Peyer's patch (tissue), 4 donors: ENCODE data around the gene CASQ1. TPM values are rescaled to one million over a fixed set of nuclear protein-coding genes. Genes with fewer than 3 reads are reported as not detected.

Source experiments
- DNase-seq, 3 donors: peaks; one replicate each; pipeline ENCODE4 v3.0.0-alpha.2; 2017 to 2019
- H3K27ac ChIP-seq, 4 donors: fragments of 200-600 bp; sonication (generic); one replicate each; pipeline ENCODE4 v1.5.1; 2016 to 2019
- H3K27me3 ChIP-seq, 2 donors: fragments of 200-600 bp; sonication (generic); one replicate each; pipeline ENCODE4 v1.5.1; 2019
- H3K36me3 ChIP-seq, 3 donors: fragments of 200-600 bp; sonication (generic); one replicate each; pipeline ENCODE4 v1.5.1; 2016 to 2019
- H3K4me1 ChIP-seq, 4 donors: fragments of 200-600 bp; sonication (generic); one replicate each; pipeline ENCODE4 v1.5.1; 2016 to 2019
- H3K4me3 ChIP-seq, 4 donors: fragments of 200-600 bp; sonication (generic); 1 replicate in 3 of 4; 2 replicates in 1 of 4; pipeline ENCODE4 v1.5.1; 2016 to 2019; ENCODE audit warnings: mild to moderate bottlenecking in 1 of 4
- H3K9me3 ChIP-seq, 4 donors: fragments of 200-600 bp; sonication (generic); one replicate each; pipeline ENCODE4 v1.5.1; 2016 to 2019; ENCODE audit warnings: mild to moderate bottlenecking in 1 of 4
- POLR2A ChIP-seq, 2 donors: fragments of 450-650 bp; IDR thresholded peaks; one replicate each; pipeline ENCODE4 v1.5.1; 2017; ENCODE audit warnings: antibody characterized with exemption in 2 of 2, mild to moderate bottlenecking in 2 of 2, moderate library complexity in 2 of 2
- total RNA-seq, 4 donors: library from RNA; depleted of rRNA; stranded (reverse); fragments of >200 nt; gene quantifications; one replicate each; pipeline ENCODE4 v1.1.0, GENCODE V29; 2016
- TF ChIP-seq, protein P1 (sequence below), 6 experiments: fragments of 450-650 bp in 4 of 6; fragments of 200-600 bp in 2 of 6; sonication (generic) in 1 of 6; IDR thresholded peaks; one replicate each; pipeline ENCODE4 v1.5.1; 2017 to 2019; ENCODE audit warnings: antibody characterized with exemption in 6 of 6, mild to moderate bottlenecking in 3 of 6, moderate library complexity in 1 of 6

Gene CASQ1
- total RNA-seq, 4 donors from 2014 or later = 2.6 TPM; not detected in 3

DNA sequence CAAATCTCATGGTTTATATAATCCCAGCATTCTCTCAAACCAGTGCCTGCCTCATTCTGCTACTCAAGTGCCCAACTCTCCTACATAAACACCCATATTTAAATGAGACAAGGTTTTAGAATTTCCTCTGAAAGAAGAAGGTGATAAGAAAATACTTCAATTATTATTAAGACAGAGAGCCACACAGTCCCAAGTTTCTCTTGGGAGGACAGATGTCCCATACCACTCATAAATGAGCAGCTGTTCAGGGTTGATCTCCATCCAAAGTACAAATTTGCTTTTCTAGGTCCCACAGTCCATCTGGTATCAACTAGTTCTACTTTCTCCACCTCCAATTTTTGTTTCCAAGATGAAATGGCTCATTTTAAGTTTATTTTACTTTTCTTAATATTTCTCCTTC, 60.6 kb downstream of the CASQ1 start:
- no peak overlapping the region for H3K27ac ChIP-seq
- no peaks in the 10 kb centered on the region for H3K27me3 ChIP-seq
- no peak for DNase-seq

More for the DNA sequence above, 60.6 kb downstream of the CASQ1 start:
- peaks cover 0 to 4% (median 0%) of the 10 kb centered on the region in 3 donors for H3K36me3 ChIP-seq
- TF ChIP-seq, protein P1, sequence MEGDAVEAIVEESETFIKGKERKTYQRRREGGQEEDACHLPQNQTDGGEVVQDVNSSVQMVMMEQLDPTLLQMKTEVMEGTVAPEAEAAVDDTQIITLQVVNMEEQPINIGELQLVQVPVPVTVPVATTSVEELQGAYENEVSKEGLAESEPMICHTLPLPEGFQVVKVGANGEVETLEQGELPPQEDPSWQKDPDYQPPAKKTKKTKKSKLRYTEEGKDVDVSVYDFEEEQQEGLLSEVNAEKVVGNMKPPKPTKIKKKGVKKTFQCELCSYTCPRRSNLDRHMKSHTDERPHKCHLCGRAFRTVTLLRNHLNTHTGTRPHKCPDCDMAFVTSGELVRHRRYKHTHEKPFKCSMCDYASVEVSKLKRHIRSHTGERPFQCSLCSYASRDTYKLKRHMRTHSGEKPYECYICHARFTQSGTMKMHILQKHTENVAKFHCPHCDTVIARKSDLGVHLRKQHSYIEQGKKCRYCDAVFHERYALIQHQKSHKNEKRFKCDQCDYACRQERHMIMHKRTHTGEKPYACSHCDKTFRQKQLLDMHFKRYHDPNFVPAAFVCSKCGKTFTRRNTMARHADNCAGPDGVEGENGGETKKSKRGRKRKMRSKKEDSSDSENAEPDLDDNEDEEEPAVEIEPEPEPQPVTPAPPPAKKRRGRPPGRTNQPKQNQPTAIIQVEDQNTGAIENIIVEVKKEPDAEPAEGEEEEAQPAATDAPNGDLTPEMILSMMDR (IDR thresholded peaks at IDR 0.05) = no peak
- no peak for TF ChIP-seq POLR2A (IDR thresholded peaks at IDR 0.05)
- peaks cover 0 to 5% (median 0%) of the 10 kb centered on the region in 4 donors for H3K4me1 ChIP-seq
- H3K4me3 ChIP-seq = no peak overlapping the region
- H3K9me3 ChIP-seq = no peaks in the 10 kb centered on the region

Other genes starting within 250 kb of the CASQ1 start
- 100 to 1,000 TPM in 1 of 4 donors, 10 to 100 TPM in 2, 1 to 10 TPM in 1; 5.8 to 169 (median 40.6) TPM for gene IGSF9, start 245.0 kb upstream of the CASQ1 start, total RNA-seq
- gene SLAMF9, start 236.3 kb upstream of the CASQ1 start, total RNA-seq = not detected
- gene PIGM, start 158.6 kb upstream of the CASQ1 start, total RNA-seq = 1 to 10 TPM in 3 of 4 donors, under 1 TPM in 1; under 0.01 to 6.7 (median 5.5) TPM
- gene KCNJ10, start 120.4 kb upstream of the CASQ1 start, total RNA-seq = not detected
- not detected for gene KCNJ9, start 109.0 kb upstream of the CASQ1 start, total RNA-seq
- gene IGSF8, start 92.0 kb upstream of the CASQ1 start, total RNA-seq = 10 to 100 TPM; 20.6 to 65.3 (median 38.9) TPM
- 1 to 10 TPM; 2.3 to 7.4 (median 6.0) TPM for gene ATP1A2, start 74.8 kb upstream of the CASQ1 start, total RNA-seq
- gene ATP1A4, start 39.0 kb upstream of the CASQ1 start, total RNA-seq = under 1 TPM in 1 of 4 donors, not detected in 3; 0.57 TPM
- 10 to 100 TPM; 10.2 to 34.7 (median 17.3) TPM for gene PEA15, start 14.8 kb downstream of the CASQ1 start, total RNA-seq
- 100 to 1,000 TPM; 121 to 359 (median 202) TPM for gene DCAF8, start 72.0 kb downstream of the CASQ1 start, total RNA-seq
- gene PEX19, start 94.6 kb downstream of the CASQ1 start, total RNA-seq = 10 to 100 TPM; 25.4 to 45.6 (median 40.2) TPM
- 100 to 1,000 TPM; 109 to 173 (median 138) TPM for gene COPA, start 152.7 kb downstream of the CASQ1 start, total RNA-seq
- 100 to 1,000 TPM in 3 of 4 donors, 10 to 100 TPM in 1; 34.7 to 173 (median 158) TPM for gene NCSTN, start 152.8 kb downstream of the CASQ1 start, total RNA-seq
- under 1 TPM in 1 of 4 donors, not detected in 3; 0.80 TPM for gene NHLH1, start 176.5 kb downstream of the CASQ1 start, total RNA-seq
- gene VANGL2, start 210.0 kb downstream of the CASQ1 start, total RNA-seq = 1 to 10 TPM; 2.1 to 6.8 (median 4.1) TPM